H9 (cell line): ENCODE results near the gene TRIM59. TPM values are rescaled to one million over a fixed set of nuclear protein-coding genes. Genes with fewer than 3 reads are reported as not detected.

Experiments
- DNase-seq: peaks from one replicate; pipeline ENCODE4 v3.0.0-alpha.2; 2017
- H2AFZ ChIP-seq: one replicate; pipeline ENCODE4 v1.6.1; 2013; ENCODE audit warnings: mild to moderate bottlenecking, low read length, control low read depth, moderate library complexity
- H2AK5ac ChIP-seq: 2 replicates; pipeline ENCODE4 v1.6.1; 2013; ENCODE audit warnings: low read length, control low read depth, mixed read lengths; ENCODE audit not compliant: insufficient read length
- H2BK120ac ChIP-seq: one replicate; pipeline ENCODE4 v1.6.1; 2013; ENCODE audit warnings: low read depth, mild to moderate bottlenecking, low read length, control low read depth, inconsistent platforms; ENCODE audit not compliant: poor library complexity, severe bottlenecking
- H2BK12ac ChIP-seq: 2 replicates; pipeline ENCODE4 v1.6.1; 2013; ENCODE audit warnings: low read length, control low read depth, mixed read lengths, low read depth; ENCODE audit not compliant: insufficient read length
- H2BK15ac ChIP-seq: 2 replicates; pipeline ENCODE4 v1.6.1; 2013; ENCODE audit warnings: low read depth, low read length, control low read depth
- H2BK20ac ChIP-seq: one replicate; pipeline ENCODE4 v1.6.1; 2013; ENCODE audit warnings: low read depth, mild to moderate bottlenecking, low read length, control low read depth, inconsistent platforms; ENCODE audit not compliant: poor library complexity, severe bottlenecking
- H2BK5ac ChIP-seq: 2 replicates; pipeline ENCODE4 v1.6.1; 2013; ENCODE audit warnings: low read length, control low read depth, mixed read lengths; ENCODE audit not compliant: insufficient read length
- H3K14ac ChIP-seq: 2 replicates; pipeline ENCODE4 v1.6.1; 2013; ENCODE audit warnings: low read length, control low read depth; ENCODE audit not compliant: insufficient read depth
- H3K18ac ChIP-seq: 2 replicates; pipeline ENCODE4 v1.6.1; 2013; ENCODE audit warnings: low read depth, mild to moderate bottlenecking, mixed read lengths, low read length, control low read depth; ENCODE audit not compliant: insufficient read length
- H3K23ac ChIP-seq: 2 replicates; pipeline ENCODE4 v1.6.1; 2013; ENCODE audit warnings: low read length, control low read depth, mixed read lengths, low read depth; ENCODE audit not compliant: insufficient read length
- H3K23me2 ChIP-seq: 2 replicates; pipeline ENCODE4 v1.6.1; 2013; ENCODE audit warnings: low read depth, mild to moderate bottlenecking, mixed read lengths, low read length, control low read depth; ENCODE audit not compliant: insufficient read length, poor library complexity, severe bottlenecking
- H3K27ac ChIP-seq: 2 replicates; pipeline ENCODE4 v1.5.1; 2013; ENCODE audit warnings: low read length, control low read depth, mixed read lengths, low read depth; ENCODE audit not compliant: insufficient read length
- H3K27me3 ChIP-seq: 2 replicates; pipeline ENCODE4 v1.6.1; 2013; ENCODE audit warnings: low read length, control low read depth, inconsistent platforms; ENCODE audit not compliant: insufficient read depth
- H3K4ac ChIP-seq: 2 replicates; pipeline ENCODE4 v1.6.1; 2013; ENCODE audit warnings: low read depth, mild to moderate bottlenecking, control low read depth, inconsistent platforms, low read length, moderate library complexity
- H3K4me1 ChIP-seq: 2 replicates; pipeline ENCODE4 v1.6.1; 2013; ENCODE audit warnings: low read length, control low read depth, inconsistent platforms; ENCODE audit not compliant: insufficient read depth
- H3K4me2 ChIP-seq: 2 replicates; pipeline ENCODE4 v1.6.1; 2013; ENCODE audit warnings: low read length, control low read depth, mixed read lengths; ENCODE audit not compliant: insufficient read length, insufficient read depth
- H3K56ac ChIP-seq: 2 replicates; pipeline ENCODE4 v1.6.1; 2013; ENCODE audit warnings: low read depth, mild to moderate bottlenecking, mixed read lengths, low read length, control low read depth; ENCODE audit not compliant: insufficient read length
- H3K79me1 ChIP-seq: 2 replicates; pipeline ENCODE4 v1.6.1; 2013; ENCODE audit warnings: low read depth, mild to moderate bottlenecking, moderate library complexity, low read length, control low read depth, inconsistent platforms; ENCODE audit not compliant: insufficient read depth, poor library complexity, severe bottlenecking
- H3K79me2 ChIP-seq: 2 replicates; pipeline ENCODE4 v1.6.1; 2013; ENCODE audit warnings: low read length, control low read depth, inconsistent platforms; ENCODE audit not compliant: insufficient read depth
- H3K9ac ChIP-seq: 2 replicates; pipeline ENCODE4 v1.6.1; 2013; ENCODE audit warnings: low read length, control low read depth, mixed read lengths; ENCODE audit not compliant: insufficient read length; ENCODE audit errors: extremely low read depth
- H3K9me3 ChIP-seq: one replicate; pipeline ENCODE4 v1.6.1; 2013; ENCODE audit warnings: low read depth, low read length, inconsistent platforms; ENCODE audit not compliant: control insufficient read depth
- H3T11ph ChIP-seq: one replicate; pipeline ENCODE4 v1.6.1; 2013; ENCODE audit warnings: mild to moderate bottlenecking, low read length, control low read depth, inconsistent platforms
- H4K20me1 ChIP-seq: one replicate; pipeline ENCODE4 v1.6.1; 2013; ENCODE audit not compliant: control insufficient read depth, insufficient read length, insufficient read depth
- H4K5ac ChIP-seq: 2 replicates; pipeline ENCODE4 v1.6.1; 2013; ENCODE audit warnings: low read depth, mild to moderate bottlenecking, mixed read lengths, low read length, control low read depth; ENCODE audit not compliant: insufficient read length
- H4K8ac ChIP-seq: replicated peaks from 2 replicates; pipeline ENCODE4 v1.6.1; 2013; ENCODE audit warnings: low read length, control low read depth, mixed read lengths, low read depth; ENCODE audit not compliant: insufficient read length
- H4K91ac ChIP-seq: 2 replicates; pipeline ENCODE4 v1.6.1; 2013; ENCODE audit warnings: low read depth, mild to moderate bottlenecking, moderate library complexity, mixed read lengths, low read length, control low read depth; ENCODE audit not compliant: insufficient read length
- H3K27ac Mint-ChIP-seq, 3 experiments: 2 replicates in 2 of 3; 3 replicates in 1 of 3; pipeline ENCODE4 v1.8.0; 2020 to 2021; ENCODE audit warnings: mixed read lengths in 3 of 3, mild to moderate bottlenecking in 1 of 3, moderate library complexity in 1 of 3
- H3K27me3 Mint-ChIP-seq: 2 replicates; pipeline ENCODE4 v1.8.0; 2021; ENCODE audit warnings: low read depth, mild to moderate bottlenecking, moderate library complexity, mixed read lengths
- H3K36me3 Mint-ChIP-seq, 3 experiments: 2 replicates in 2 of 3; 3 replicates in 1 of 3; pipeline ENCODE4 v1.8.0; 2020 to 2021; ENCODE audit warnings: low read depth in 3 of 3, mixed read lengths in 3 of 3; ENCODE audit not compliant: insufficient read depth in 1 of 3
- H3K4me1 Mint-ChIP-seq, 2 experiments: 2 replicates each; pipeline ENCODE4 v1.8.0; 2020; ENCODE audit warnings: mixed read lengths in 2 of 2
- H3K4me3 Mint-ChIP-seq, 2 experiments: 2 replicates in 1 of 2; 3 replicates in 1 of 2; pipeline ENCODE4 v1.8.0; 2020 to 2021; ENCODE audit warnings: mild to moderate bottlenecking in 2 of 2, mixed read lengths in 2 of 2, moderate library complexity in 1 of 2
- H3K9me3 Mint-ChIP-seq, 2 experiments: 2 replicates in 1 of 2; 3 replicates in 1 of 2; pipeline ENCODE4 v1.8.0; 2020; ENCODE audit warnings: mild to moderate bottlenecking in 2 of 2, mixed read lengths in 2 of 2, moderate library complexity in 1 of 2
- CTCF ChIP-seq: fragments of 200-600 bp; sonication (generic); conservative IDR thresholded peaks from 3 replicates; pipeline ENCODE4 v1.8.0; 2021; ENCODE audit warnings: antibody characterized with exemption, mild to moderate bottlenecking
- WGBS: extraction: QIAGEN DNeasy Blood & Tissue Kit; methylation state at CpG from one replicate; pipeline ENCODE4 v1.1.7; 2013; ENCODE audit warnings: missing lambda C conversion rate, low lambda C conversion rate, mixed read lengths; ENCODE audit not compliant: insufficient read length; ENCODE audit errors: extremely low coverage; 5-methylcytosine and 5-hydroxymethylcytosine counted together
- total RNA-seq: library from RNA; stranded (reverse); gene quantifications from 2 replicates; pipeline ENCODE4 v1.2.1, GENCODE V29; 2021

The TRIM59 gene
- total RNA-seq, 1 experiment from 2014 or later: 47.6 TPM

- Histone ChIP-seq H4K20me1 (no peaks in the 10 kb centered on the region), H2BK12ac (no peak overlapping the region), H2BK120ac (no peak overlapping the region), H3K9me3 (no peaks in the 10 kb centered on the region), H3K4me1 (no peaks in the 10 kb centered on the region), H2BK20ac (no peak overlapping the region), H3K23me2 (no peaks in the 10 kb centered on the region), H3K4ac (no peak overlapping the region), H3K27me3 (no peaks in the 10 kb centered on the region), H3K27ac (no peak overlapping the region), H3K23ac (no peak overlapping the region), H3K4me2 (no peak overlapping the region), H2BK5ac (no peak overlapping the region), H3T11ph (no peak overlapping the region), H3K79me1 (no peaks in the 10 kb centered on the region), H3K56ac (no peak overlapping the region), H4K5ac (no peak overlapping the region), H2AK5ac (no peak overlapping the region), H4K8ac (no peak overlapping the region), H3K18ac (no peak overlapping the region), H3K79me2 (no peaks in the 10 kb centered on the region), H4K91ac (no peak overlapping the region), H2BK15ac (no peak overlapping the region), H3K14ac (no peak overlapping the region), H2AFZ (no peak overlapping the region), H3K9ac (no peak overlapping the region)
- no peak for DNase-seq
- peaks cover 1% of the 10 kb centered on the region in 2 experiments; a peak in 3 of 4 replicates for H3K4me1 Mint-ChIP-seq
- H3K36me3 Mint-ChIP-seq: no peaks in the 10 kb centered on the region
- TF ChIP-seq CTCF: no peak
- H3K9me3 Mint-ChIP-seq: peaks cover 0 to 1% of the 10 kb centered on the region in 2 experiments; a peak in 2 of 5 replicates
- no CpG with 5 or more reads among the region's 3 CpGs for WGBS
- peaks cover 17% of the 10 kb centered on the region for H3K27me3 Mint-ChIP-seq
- no peak overlapping the region for H3K4me3 Mint-ChIP-seq
- no peak overlapping the region for H3K27ac Mint-ChIP-seq
These were observed 6.3 kb upstream of the TRIM59 start for GRCh38 chr3:160455846-160456245.
